GM19351 (cell line): ENCODE data around the gene USHBP1.

Experiments
- ATAC-seq: cut with Tn5 transposase; IDR thresholded peaks from one replicate; pipeline ENCODE4 v1.9.1; 2021; ENCODE audit warnings: mild to moderate bottlenecking, moderate library complexity; ENCODE audit not compliant: unreplicated experiment

The USHBP1 gene

GRCh38 chr19:17242431-17243208 is 21.9 kb downstream of the USHBP1 start:
- ATAC-seq: no peak

- ATAC-seq: no peak
These were observed 23.6 kb downstream of the USHBP1 start for GRCh38 chr19:17240826-17241399.

GRCh38 chr19:17240062-17240752 is 24.3 kb downstream of the USHBP1 start:
- ATAC-seq: no peak

- no peak for ATAC-seq
These were observed 26.5 kb downstream of the USHBP1 start for GRCh38 chr19:17237747-17238706.

- no peak for ATAC-seq
These were observed 27.6 kb downstream of the USHBP1 start for GRCh38 chr19:17236811-17237543.

GRCh38 chr19:17235971-17236777 is 28.4 kb downstream of the USHBP1 start:
- ATAC-seq: no peak

GRCh38 chr19:17235300-17235970 is 29.1 kb downstream of the USHBP1 start:
- no peak for ATAC-seq

GRCh38 chr19:17234911-17235299 is 29.6 kb downstream of the USHBP1 start:
- no peak for ATAC-seq

GRCh38 chr19:17232258-17232657 is 32.3 kb downstream of the USHBP1 start:
- ATAC-seq: no peak

- ATAC-seq: no peak
These were observed 34.7 kb downstream of the USHBP1 start for GRCh38 chr19:17229890-17230289.

GRCh38 chr19:17227798-17228367 is 36.7 kb downstream of the USHBP1 start:
- no peak for ATAC-seq

- ATAC-seq: peak; percentile 95
These were observed 38.3 kb downstream of the USHBP1 start, which contains the start of gene OCEL1 for GRCh38 chr19:17226002-17226933. Gene OCEL1 (plus strand): TSS chr19:17226226. CDS start chr19:17226248, 22 bp downstream.

- no peak for ATAC-seq
These were observed 39.5 kb downstream of the USHBP1 start for GRCh38 chr19:17225053-17225452.

GRCh38 chr19:17220207-17220758 is 44.3 kb downstream of the USHBP1 start:
- ATAC-seq: no peak

- no peak for ATAC-seq
These were observed 45.3 kb downstream of the USHBP1 start for GRCh38 chr19:17219286-17219685.

GRCh38 chr19:17216058-17216670 is 48.4 kb downstream of the USHBP1 start:
- no peak for ATAC-seq
